B cell (primary cell): ENCODE data around the gene TRIM47.

Experiments
- EZH2 ChIP-seq: IDR thresholded peaks from 2 replicates; pipeline ENCODE4 v1.6.1; 2012; ENCODE audit warnings: borderline replicate concordance, low read depth, mild to moderate bottlenecking, moderate library complexity, low read length; ENCODE audit not compliant: insufficient read depth, poor library complexity, severe bottlenecking
- TF ChIP-seq, protein P1 (sequence below): fragments of 200-600 bp; IDR thresholded peaks from one replicate; pipeline ENCODE4 v1.8.0; 2022; ENCODE audit warnings: antibody characterized with exemption, mild to moderate bottlenecking

DNA sequence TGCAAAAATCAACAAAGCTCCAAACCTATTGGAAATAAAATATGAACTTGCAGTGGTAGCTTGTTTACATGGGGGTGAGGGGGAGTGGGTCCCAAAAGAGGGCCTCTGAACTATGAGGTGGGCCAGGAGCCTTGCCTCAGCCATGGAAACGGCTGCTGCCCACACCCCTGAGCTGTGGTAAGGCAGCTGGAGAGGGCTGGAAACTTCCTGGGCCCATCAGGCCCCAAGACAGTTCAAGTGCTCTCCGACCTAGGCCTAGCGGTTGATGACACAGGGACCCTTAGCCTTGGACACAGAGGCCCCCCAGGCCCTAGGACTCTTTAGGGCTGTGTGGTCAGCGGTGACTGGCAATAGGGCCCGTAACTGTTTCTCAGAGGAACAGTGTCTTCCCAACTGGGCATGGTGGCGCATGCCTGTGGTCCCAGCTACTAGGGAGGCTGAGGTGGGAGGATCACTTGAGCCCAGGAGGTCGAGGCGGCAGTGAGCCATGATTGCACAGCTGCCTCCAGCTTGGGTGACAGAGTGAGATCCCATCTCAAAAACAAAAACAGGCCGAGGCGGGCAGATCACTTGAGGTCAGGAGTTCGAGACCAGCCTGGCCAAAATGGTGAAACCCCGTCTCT, 52.5 kb downstream of the TRIM47 start:
- TF ChIP-seq, protein P1, sequence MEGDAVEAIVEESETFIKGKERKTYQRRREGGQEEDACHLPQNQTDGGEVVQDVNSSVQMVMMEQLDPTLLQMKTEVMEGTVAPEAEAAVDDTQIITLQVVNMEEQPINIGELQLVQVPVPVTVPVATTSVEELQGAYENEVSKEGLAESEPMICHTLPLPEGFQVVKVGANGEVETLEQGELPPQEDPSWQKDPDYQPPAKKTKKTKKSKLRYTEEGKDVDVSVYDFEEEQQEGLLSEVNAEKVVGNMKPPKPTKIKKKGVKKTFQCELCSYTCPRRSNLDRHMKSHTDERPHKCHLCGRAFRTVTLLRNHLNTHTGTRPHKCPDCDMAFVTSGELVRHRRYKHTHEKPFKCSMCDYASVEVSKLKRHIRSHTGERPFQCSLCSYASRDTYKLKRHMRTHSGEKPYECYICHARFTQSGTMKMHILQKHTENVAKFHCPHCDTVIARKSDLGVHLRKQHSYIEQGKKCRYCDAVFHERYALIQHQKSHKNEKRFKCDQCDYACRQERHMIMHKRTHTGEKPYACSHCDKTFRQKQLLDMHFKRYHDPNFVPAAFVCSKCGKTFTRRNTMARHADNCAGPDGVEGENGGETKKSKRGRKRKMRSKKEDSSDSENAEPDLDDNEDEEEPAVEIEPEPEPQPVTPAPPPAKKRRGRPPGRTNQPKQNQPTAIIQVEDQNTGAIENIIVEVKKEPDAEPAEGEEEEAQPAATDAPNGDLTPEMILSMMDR, result no peak
- no peak for TF ChIP-seq EZH2
